MM.1S (cell line): Measurements from ENCODE around the gene GPANK1.

ENCODE experiments used
- DNase-seq: peaks from one replicate; pipeline ENCODE4 v3.0.0-alpha.2; 2015
- H2AFZ ChIP-seq: fragments of 300-600 bp; sonication (generic); 2 replicates; pipeline ENCODE4 v1.6.0; 2016; ENCODE audit warnings: antibody characterized with exemption, low read length
- H3F3A ChIP-seq: fragments of 300-600 bp; sonication (generic); 2 replicates; pipeline ENCODE4 v1.6.1; 2016; ENCODE audit warnings: mild to moderate bottlenecking, antibody characterized with exemption, low read length, moderate library complexity, mixed read lengths; ENCODE audit not compliant: insufficient read depth
- H3K27ac ChIP-seq: fragments of 300-600 bp; sonication (generic); 2 replicates; pipeline ENCODE4 v1.5.1; 2016; ENCODE audit warnings: mild to moderate bottlenecking, low read length
- H3K27me3 ChIP-seq: fragments of 300-600 bp; sonication (generic); replicated peaks from 2 replicates; pipeline ENCODE4 v1.6.0; 2016; ENCODE audit warnings: low read length; ENCODE audit not compliant: insufficient read depth
- H3K36me3 ChIP-seq: fragments of 300-600 bp; sonication (generic); replicated peaks from 2 replicates; pipeline ENCODE4 v1.6.1; 2016; ENCODE audit warnings: mild to moderate bottlenecking, low read length, mixed read lengths; ENCODE audit not compliant: insufficient read depth
- H3K4me1 ChIP-seq: fragments of 300-600 bp; sonication (generic); 2 replicates; pipeline ENCODE4 v1.6.1; 2016; ENCODE audit warnings: low read length, mixed read lengths
- H3K4me2 ChIP-seq: fragments of 300-600 bp; sonication (generic); 2 replicates; pipeline ENCODE4 v1.6.0; 2016; ENCODE audit warnings: low read depth, low read length
- H3K4me3 ChIP-seq: fragments of 300-600 bp; sonication (generic); 2 replicates; pipeline ENCODE4 v1.5.1; 2016; ENCODE audit warnings: low read length, mixed read lengths
- H3K79me2 ChIP-seq: fragments of 300-600 bp; sonication (generic); 2 replicates; pipeline ENCODE4 v1.6.1; 2016; ENCODE audit warnings: mixed run types, low read length, mixed read lengths
- H3K9ac ChIP-seq: fragments of 300-600 bp; sonication (generic); 2 replicates; pipeline ENCODE4 v1.6.1; 2016; ENCODE audit warnings: low read length, mixed read lengths
- H3K9me2 ChIP-seq: fragments of 300-600 bp; sonication (generic); replicated peaks from 2 replicates; pipeline ENCODE4 v1.6.1; 2016; ENCODE audit warnings: mild to moderate bottlenecking, low read length, mixed read lengths; ENCODE audit not compliant: insufficient read depth
- H3K9me3 ChIP-seq: fragments of 300-600 bp; sonication (generic); replicated peaks from 2 replicates; pipeline ENCODE4 v1.6.1; 2016; ENCODE audit warnings: mild to moderate bottlenecking, low read length, mixed read lengths; ENCODE audit not compliant: insufficient read depth
- H4K20me1 ChIP-seq: fragments of 300-600 bp; sonication (generic); 2 replicates; pipeline ENCODE4 v1.6.1; 2016; ENCODE audit warnings: mild to moderate bottlenecking, low read length, moderate library complexity, mixed read lengths; ENCODE audit not compliant: insufficient read depth
- EZH2 ChIP-seq: fragments of 300-600 bp; sonication (generic); optimal IDR thresholded peaks from 2 replicates; pipeline ENCODE3; 2017; ENCODE audit warnings: low read depth, mild to moderate bottlenecking, antibody characterized with exemption, low read length, mixed read lengths
- EZH2phosphoT487 ChIP-seq: fragments of 300-600 bp; sonication (generic); IDR thresholded peaks from 2 replicates; pipeline ENCODE4 v1.6.1; 2018; ENCODE audit warnings: antibody characterized with exemption, low read length
- TF ChIP-seq, protein P1 (sequence below): fragments of 300-600 bp; sonication (generic); IDR thresholded peaks from 2 replicates; pipeline ENCODE4 v1.5.1; 2016; ENCODE audit warnings: antibody characterized with exemption, low read length, mixed read lengths

The GPANK1 gene

GRCh38 chr6:31634969-31635575 is 29.7 kb downstream of the GPANK1 start:
- Histone ChIP-seq H3K27ac (no peak overlapping the region), H4K20me1 (no peaks in the 10 kb centered on the region), H3K9ac (no peak overlapping the region), H3K36me3 (peaks cover 6% of the 10 kb centered on the region), H3K9me3 (no peaks in the 10 kb centered on the region), H3K4me1 (no peaks in the 10 kb centered on the region), H3K4me2 (no peak overlapping the region), H3K9me2 (no peaks in the 10 kb centered on the region), H2AFZ (no peak overlapping the region), H3K27me3 (no peaks in the 10 kb centered on the region), H3K4me3 (no peak overlapping the region), H3F3A (peaks cover 28% of the 10 kb centered on the region), H3K79me2 (peaks cover 27% of the 10 kb centered on the region)
- DNase-seq = no peak
- TF ChIP-seq, protein P1, sequence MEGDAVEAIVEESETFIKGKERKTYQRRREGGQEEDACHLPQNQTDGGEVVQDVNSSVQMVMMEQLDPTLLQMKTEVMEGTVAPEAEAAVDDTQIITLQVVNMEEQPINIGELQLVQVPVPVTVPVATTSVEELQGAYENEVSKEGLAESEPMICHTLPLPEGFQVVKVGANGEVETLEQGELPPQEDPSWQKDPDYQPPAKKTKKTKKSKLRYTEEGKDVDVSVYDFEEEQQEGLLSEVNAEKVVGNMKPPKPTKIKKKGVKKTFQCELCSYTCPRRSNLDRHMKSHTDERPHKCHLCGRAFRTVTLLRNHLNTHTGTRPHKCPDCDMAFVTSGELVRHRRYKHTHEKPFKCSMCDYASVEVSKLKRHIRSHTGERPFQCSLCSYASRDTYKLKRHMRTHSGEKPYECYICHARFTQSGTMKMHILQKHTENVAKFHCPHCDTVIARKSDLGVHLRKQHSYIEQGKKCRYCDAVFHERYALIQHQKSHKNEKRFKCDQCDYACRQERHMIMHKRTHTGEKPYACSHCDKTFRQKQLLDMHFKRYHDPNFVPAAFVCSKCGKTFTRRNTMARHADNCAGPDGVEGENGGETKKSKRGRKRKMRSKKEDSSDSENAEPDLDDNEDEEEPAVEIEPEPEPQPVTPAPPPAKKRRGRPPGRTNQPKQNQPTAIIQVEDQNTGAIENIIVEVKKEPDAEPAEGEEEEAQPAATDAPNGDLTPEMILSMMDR = no peak
- TF ChIP-seq EZH2 (no peak), EZH2phosphoT487 (no peak)

GRCh38 chr6:31634131-31634530 is 30.7 kb downstream of the GPANK1 start:
- DNase-seq = no peak
- H3K9ac ChIP-seq = no peak overlapping the region
- H2AFZ ChIP-seq = no peak overlapping the region
- H4K20me1 ChIP-seq = no peaks in the 10 kb centered on the region
- H3K36me3 ChIP-seq = peaks cover 6% of the 10 kb centered on the region
- H3K4me2 ChIP-seq = no peak overlapping the region
- peaks cover 20% of the 10 kb centered on the region; the same call in 1 of the 2 replicates for H3F3A ChIP-seq
- no peaks in the 10 kb centered on the region for H3K4me1 ChIP-seq
- peaks cover 34% of the 10 kb centered on the region for H3K79me2 ChIP-seq
- TF ChIP-seq EZH2phosphoT487 = no peak
- no peak for TF ChIP-seq EZH2
- TF ChIP-seq, protein P1 = no peak
- H3K4me3 ChIP-seq = no peak overlapping the region
- no peaks in the 10 kb centered on the region for H3K27me3 ChIP-seq
- no peak overlapping the region for H3K27ac ChIP-seq
- no peaks in the 10 kb centered on the region for H3K9me3 ChIP-seq
- H3K9me2 ChIP-seq = no peaks in the 10 kb centered on the region

DNA sequence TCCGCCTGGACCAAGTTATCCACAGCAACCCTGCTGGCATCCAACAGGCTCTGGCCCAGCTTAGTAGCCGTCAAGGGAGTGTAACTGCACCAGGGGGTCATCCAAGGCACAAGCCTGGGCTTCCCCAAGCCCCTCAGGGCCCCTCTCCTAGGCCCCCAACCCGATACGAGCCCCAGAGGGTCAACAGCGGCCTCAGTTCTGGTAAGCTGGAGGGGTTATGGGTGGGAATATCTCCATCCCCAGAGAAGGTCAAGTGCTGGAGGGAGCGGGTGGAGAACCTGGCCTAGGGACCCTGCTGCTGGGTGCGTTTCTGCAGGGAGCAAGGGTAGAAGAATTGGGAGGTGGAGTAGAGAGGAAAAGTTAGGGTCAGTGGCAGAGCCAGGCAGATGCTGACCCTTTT is 31.4 kb downstream of the GPANK1 start:
- H3K79me2 ChIP-seq = peaks cover 38% of the 10 kb centered on the region
- H3K9me2 ChIP-seq = no peaks in the 10 kb centered on the region
- no peaks in the 10 kb centered on the region for H3K4me1 ChIP-seq
- H3K4me2 ChIP-seq = no peak overlapping the region
- no peak overlapping the region for H3K9ac ChIP-seq
- H3F3A ChIP-seq = peaks cover 20% of the 10 kb centered on the region; the same call in 1 of the 2 replicates
- peaks cover 6% of the 10 kb centered on the region for H3K36me3 ChIP-seq
- H3K9me3 ChIP-seq = no peaks in the 10 kb centered on the region
- H2AFZ ChIP-seq = no peak overlapping the region
- no peak for TF ChIP-seq EZH2phosphoT487
- TF ChIP-seq EZH2 = no peak
- TF ChIP-seq, protein P1 = no peak
- no peaks in the 10 kb centered on the region for H3K27me3 ChIP-seq
- no peak for DNase-seq
- H4K20me1 ChIP-seq = no peaks in the 10 kb centered on the region; the same call in 1 of the 2 replicates
- no peak overlapping the region for H3K27ac ChIP-seq
- H3K4me3 ChIP-seq = no peak overlapping the region
